Astrocyte (in vitro differentiated cells and primary cell): ENCODE measurements around the gene MPP1. TPM values are rescaled to one million over a fixed set of nuclear protein-coding genes. Genes with fewer than 3 reads are reported as not detected.
A peak's percentile ranks its signal among the peaks of the same experiment; 100 is the strongest.

ENCODE experiments used
- DNase-seq: peaks from one replicate; pipeline ENCODE4 v3.0.0-alpha.2; 2010; ENCODE audit warnings: low read depth
- FAIRE-seq: peaks from 2 replicates; lab custom pipeline; 2011; peaks lifted over from hg19 to GRCh38; lab: Jason Lieb, UNC
- H2AFZ ChIP-seq: 2 replicates; pipeline ENCODE4 v1.6.0; 2012; ENCODE audit warnings: low read depth, low read length, inconsistent platforms
- H3K27ac ChIP-seq: 2 replicates; pipeline ENCODE4 v1.5.1; 2011; ENCODE audit warnings: low read depth, low read length, inconsistent platforms
- H3K27me3 ChIP-seq: 2 replicates; pipeline ENCODE4 v1.6.0; 2011; ENCODE audit warnings: low read length, inconsistent platforms; ENCODE audit not compliant: insufficient read depth
- H3K36me3 ChIP-seq: 2 replicates; pipeline ENCODE4 v1.5.1; 2011; ENCODE audit warnings: low read length, inconsistent platforms; ENCODE audit not compliant: insufficient read depth
- H3K4me1 ChIP-seq: 2 replicates; pipeline ENCODE4 v1.5.1; 2011; ENCODE audit warnings: low read length, inconsistent platforms; ENCODE audit not compliant: insufficient read depth
- H3K4me2 ChIP-seq: 2 replicates; pipeline ENCODE4 v1.6.0; 2012; ENCODE audit warnings: low read length, inconsistent platforms
- H3K4me3 ChIP-seq: 2 replicates; pipeline ENCODE4 v1.5.1; 2011; ENCODE audit warnings: low read depth, mild to moderate bottlenecking, low read length, inconsistent platforms; ENCODE audit not compliant: insufficient read depth
- H3K79me2 ChIP-seq: 2 replicates; pipeline ENCODE4 v1.6.0; 2012; ENCODE audit warnings: mild to moderate bottlenecking, low read length, inconsistent platforms; ENCODE audit not compliant: insufficient read depth
- H3K9ac ChIP-seq: 2 replicates; pipeline ENCODE4 v1.6.0; 2012; ENCODE audit warnings: mild to moderate bottlenecking, low read length, inconsistent platforms
- H3K9me3 ChIP-seq: 2 replicates; pipeline ENCODE4 v1.5.1; 2012; ENCODE audit warnings: low read depth, mild to moderate bottlenecking, low read length, inconsistent platforms; ENCODE audit not compliant: insufficient read depth
- H4K20me1 ChIP-seq: 2 replicates; pipeline ENCODE4 v1.6.0; 2012; ENCODE audit warnings: low read length, inconsistent platforms; ENCODE audit not compliant: insufficient read depth
- H3K27ac Mint-ChIP-seq: one replicate; pipeline ENCODE4 v1.8.0; 2021; ENCODE audit warnings: mild to moderate bottlenecking, mixed read lengths; ENCODE audit not compliant: unreplicated experiment
- H3K27me3 Mint-ChIP-seq: one replicate; pipeline ENCODE4 v1.8.0; 2021; ENCODE audit warnings: low read depth, mixed read lengths; ENCODE audit not compliant: unreplicated experiment
- H3K36me3 Mint-ChIP-seq: one replicate; pipeline ENCODE4 v1.8.0; 2021; ENCODE audit warnings: low read depth, mixed read lengths; ENCODE audit not compliant: unreplicated experiment
- H3K4me1 Mint-ChIP-seq: one replicate; pipeline ENCODE4 v1.8.0; 2021; ENCODE audit warnings: low read depth, mixed read lengths; ENCODE audit not compliant: unreplicated experiment
- H3K4me3 Mint-ChIP-seq: one replicate; pipeline ENCODE4 v1.8.0; 2021; ENCODE audit warnings: mild to moderate bottlenecking, moderate library complexity, mixed read lengths; ENCODE audit not compliant: unreplicated experiment
- H3K9me3 Mint-ChIP-seq: one replicate; pipeline ENCODE4 v1.8.0; 2021; ENCODE audit warnings: mild to moderate bottlenecking, mixed read lengths; ENCODE audit not compliant: unreplicated experiment
- EZH2 ChIP-seq: IDR thresholded peaks from 2 replicates; pipeline ENCODE4 v1.6.1; 2012; ENCODE audit warnings: mild to moderate bottlenecking, low read length, inconsistent platforms; ENCODE audit not compliant: insufficient read depth
- total RNA-seq: library from RNA; stranded (reverse); gene quantifications from 2 replicates; pipeline ENCODE4 v1.2.1, GENCODE V29; 2021
- TF ChIP-seq, protein P1 (sequence below): IDR thresholded peaks from 2 replicates; pipeline ENCODE4 v1.5.1; 2011; ENCODE audit warnings: low read depth, mild to moderate bottlenecking, inconsistent platforms, low read length, moderate library complexity; ENCODE audit not compliant: insufficient read depth

The MPP1 gene
- total RNA-seq, 1 donor from 2014 or later: 9.0 TPM

DNA sequence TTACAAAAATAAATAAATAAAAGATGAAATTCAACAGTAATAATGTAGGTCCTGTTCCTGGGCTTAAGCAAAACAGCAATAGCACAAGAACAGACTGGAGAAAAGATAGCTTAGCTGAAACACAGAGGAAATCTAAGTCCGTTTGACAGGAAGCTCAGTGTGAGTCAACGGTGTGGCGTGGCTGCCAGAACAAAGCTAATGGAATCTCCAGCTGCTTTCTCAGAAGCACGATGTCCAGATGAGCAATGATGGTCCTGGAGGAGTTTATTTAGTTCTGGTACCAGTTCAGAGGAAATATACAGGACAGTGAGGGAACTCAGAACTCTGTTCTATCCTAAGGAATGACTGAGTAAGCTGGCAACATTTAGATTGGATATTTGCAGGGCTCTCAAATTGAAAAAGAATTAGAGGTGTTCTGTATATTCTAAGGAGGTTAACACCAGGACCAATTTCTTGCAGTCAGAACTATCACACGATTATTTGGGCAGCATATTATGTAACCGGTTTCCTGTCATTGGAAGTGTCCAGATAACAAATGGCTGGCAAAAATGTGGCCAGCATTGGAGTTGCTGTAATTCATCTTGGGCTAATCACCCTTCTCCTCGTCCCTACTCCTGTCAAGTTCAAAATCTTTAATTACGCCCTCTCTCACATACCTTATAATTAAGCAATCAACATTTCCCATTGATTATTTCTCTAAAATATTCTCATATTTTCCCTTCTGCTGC lies 67.1 kb downstream of the MPP1 start:
- Histone ChIP-seq H3K9me3 (no peaks in the 10 kb centered on the region), H3K4me2 (peak overlapping the region; percentile 52), H3K79me2 (no peaks in the 10 kb centered on the region), H4K20me1 (no peaks in the 10 kb centered on the region), H3K4me3 (no peak overlapping the region), H3K27me3 (no peaks in the 10 kb centered on the region), H3K9ac (no peak overlapping the region), H3K27ac (peak overlapping the region; percentile 37), H2AFZ (no peak overlapping the region), H3K4me1 (peaks cover 41% of the 10 kb centered on the region), H3K36me3 (no peaks in the 10 kb centered on the region)
- Mint-ChIP-seq H3K4me1 (peaks cover 36% of the 10 kb centered on the region), H3K27ac (peak overlapping the region; percentile 53), H3K36me3 (no peaks in the 10 kb centered on the region), H3K27me3 (no peaks in the 10 kb centered on the region), H3K4me3 (peak overlapping the region; percentile 62), H3K9me3 (no peaks in the 10 kb centered on the region)
- no peak for TF ChIP-seq EZH2
- TF ChIP-seq, protein P1, sequence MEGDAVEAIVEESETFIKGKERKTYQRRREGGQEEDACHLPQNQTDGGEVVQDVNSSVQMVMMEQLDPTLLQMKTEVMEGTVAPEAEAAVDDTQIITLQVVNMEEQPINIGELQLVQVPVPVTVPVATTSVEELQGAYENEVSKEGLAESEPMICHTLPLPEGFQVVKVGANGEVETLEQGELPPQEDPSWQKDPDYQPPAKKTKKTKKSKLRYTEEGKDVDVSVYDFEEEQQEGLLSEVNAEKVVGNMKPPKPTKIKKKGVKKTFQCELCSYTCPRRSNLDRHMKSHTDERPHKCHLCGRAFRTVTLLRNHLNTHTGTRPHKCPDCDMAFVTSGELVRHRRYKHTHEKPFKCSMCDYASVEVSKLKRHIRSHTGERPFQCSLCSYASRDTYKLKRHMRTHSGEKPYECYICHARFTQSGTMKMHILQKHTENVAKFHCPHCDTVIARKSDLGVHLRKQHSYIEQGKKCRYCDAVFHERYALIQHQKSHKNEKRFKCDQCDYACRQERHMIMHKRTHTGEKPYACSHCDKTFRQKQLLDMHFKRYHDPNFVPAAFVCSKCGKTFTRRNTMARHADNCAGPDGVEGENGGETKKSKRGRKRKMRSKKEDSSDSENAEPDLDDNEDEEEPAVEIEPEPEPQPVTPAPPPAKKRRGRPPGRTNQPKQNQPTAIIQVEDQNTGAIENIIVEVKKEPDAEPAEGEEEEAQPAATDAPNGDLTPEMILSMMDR: no peak
- FAIRE-seq (peak; percentile 98), DNase-seq (peak; percentile 85)

DNA sequence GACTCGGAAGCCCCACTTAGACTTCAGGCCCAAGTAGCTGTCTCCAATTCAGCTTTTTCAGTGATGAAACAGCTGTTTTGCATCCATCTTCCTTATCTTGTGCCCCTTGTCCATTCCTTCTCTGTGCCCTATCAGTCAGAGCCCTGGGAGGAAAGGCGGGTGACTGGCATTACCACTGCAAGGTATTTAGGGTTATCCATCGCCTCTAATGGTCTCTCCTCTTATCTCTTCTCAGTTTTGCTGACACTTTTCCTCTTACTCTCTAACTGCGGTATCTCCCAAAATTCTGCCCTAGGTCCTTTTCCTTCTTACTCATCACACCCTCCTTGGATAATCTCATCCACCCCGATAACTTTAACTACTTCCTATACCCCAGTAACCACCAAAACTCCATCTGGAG lies 68.1 kb downstream of the MPP1 start:
- no peak overlapping the region for H3K4me3 Mint-ChIP-seq
- Histone ChIP-seq H3K4me3 (no peak overlapping the region), H3K9me3 (no peaks in the 10 kb centered on the region), H3K79me2 (no peaks in the 10 kb centered on the region), H4K20me1 (no peaks in the 10 kb centered on the region), H3K4me2 (peak overlapping the region; percentile 15), H3K9ac (no peak overlapping the region), H3K36me3 (no peaks in the 10 kb centered on the region), H2AFZ (no peak overlapping the region), H3K27ac (no peak overlapping the region), H3K27me3 (no peaks in the 10 kb centered on the region), H3K4me1 (peaks cover 51% of the 10 kb centered on the region)
- no peaks in the 10 kb centered on the region for H3K36me3 Mint-ChIP-seq
- no peak for DNase-seq
- peaks cover 45% of the 10 kb centered on the region for H3K4me1 Mint-ChIP-seq
- peak overlapping the region; percentile 87 for H3K27ac Mint-ChIP-seq
- FAIRE-seq: no peak
- no peak for TF ChIP-seq EZH2
- TF ChIP-seq, protein P1: no peak
- no peaks in the 10 kb centered on the region for H3K27me3 Mint-ChIP-seq
- no peaks in the 10 kb centered on the region for H3K9me3 Mint-ChIP-seq

DNA sequence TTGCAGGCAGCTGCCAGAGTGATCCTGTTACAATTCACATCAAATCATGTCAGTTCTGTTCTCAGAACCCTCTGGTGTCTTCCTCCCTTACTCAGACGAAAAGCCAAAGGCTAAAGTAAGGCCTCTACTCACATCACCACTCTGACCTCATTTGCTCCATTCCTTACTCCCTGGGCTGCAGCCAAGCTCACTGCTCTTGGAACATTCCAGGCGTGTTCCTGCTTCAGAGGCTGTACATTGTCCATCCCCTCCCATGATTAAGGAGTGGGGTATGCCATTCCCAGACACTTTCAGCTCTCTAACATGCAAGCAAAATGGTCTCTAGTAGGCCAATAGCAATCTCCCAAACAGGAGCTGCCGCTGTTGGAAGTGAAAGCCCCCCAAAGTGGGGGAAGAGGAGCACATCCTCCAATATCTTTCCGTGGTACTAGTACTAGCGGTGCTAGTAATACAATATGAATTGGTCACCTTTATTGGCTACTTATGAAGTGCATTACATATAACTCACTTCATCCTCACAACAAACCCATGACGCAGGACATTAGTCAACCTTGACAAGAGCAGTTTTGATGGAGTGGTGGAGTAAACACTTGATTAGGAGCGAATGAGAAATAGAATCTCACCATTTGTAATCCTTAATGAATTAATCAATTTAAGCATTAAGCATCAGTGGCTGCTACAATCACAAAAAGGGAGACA lies 69.4 kb downstream of the MPP1 start:
- Histone ChIP-seq H3K9me3 (no peaks in the 10 kb centered on the region), H3K9ac (peak overlapping the region; percentile 48), H3K36me3 (no peaks in the 10 kb centered on the region), H3K27me3 (no peaks in the 10 kb centered on the region), H3K79me2 (no peaks in the 10 kb centered on the region), H3K4me3 (no peak overlapping the region), H3K4me2 (peak overlapping the region; percentile 62), H3K4me1 (peaks cover 60% of the 10 kb centered on the region), H2AFZ (peak overlapping the region; percentile 41), H4K20me1 (no peaks in the 10 kb centered on the region), H3K27ac (peak overlapping the region; percentile 71)
- H3K4me1 Mint-ChIP-seq: peaks cover 54% of the 10 kb centered on the region
- FAIRE-seq: peak; percentile 98
- H3K36me3 Mint-ChIP-seq: no peaks in the 10 kb centered on the region
- peak overlapping the region; percentile 42 for H3K4me3 Mint-ChIP-seq
- no peaks in the 10 kb centered on the region for H3K27me3 Mint-ChIP-seq
- TF ChIP-seq EZH2: no peak
- TF ChIP-seq, protein P1: no peak
- DNase-seq: peak; percentile 90
- H3K27ac Mint-ChIP-seq: peak overlapping the region; percentile 87
- no peaks in the 10 kb centered on the region for H3K9me3 Mint-ChIP-seq
